OCI-LY7 (cell line): ENCODE data around the gene HSPB2.

Source experiments
- EZH2phosphoT487 ChIP-seq: fragments of 200-600 bp; sonication (generic); IDR thresholded peaks from 2 replicates; pipeline ENCODE4 v1.6.1; 2018; ENCODE audit warnings: low read depth, borderline replicate concordance, mild to moderate bottlenecking, mixed run types, antibody characterized with exemption, low read length, moderate library complexity, mixed read lengths
- TF ChIP-seq, protein P1 (sequence below): fragments of 200-600 bp; sonication (generic); conservative IDR thresholded peaks from 2 replicates; pipeline ENCODE4 v1.5.1; 2014; ENCODE audit warnings: mild to moderate bottlenecking, antibody characterized with exemption, low read length, moderate library complexity, mixed read lengths

DNA sequence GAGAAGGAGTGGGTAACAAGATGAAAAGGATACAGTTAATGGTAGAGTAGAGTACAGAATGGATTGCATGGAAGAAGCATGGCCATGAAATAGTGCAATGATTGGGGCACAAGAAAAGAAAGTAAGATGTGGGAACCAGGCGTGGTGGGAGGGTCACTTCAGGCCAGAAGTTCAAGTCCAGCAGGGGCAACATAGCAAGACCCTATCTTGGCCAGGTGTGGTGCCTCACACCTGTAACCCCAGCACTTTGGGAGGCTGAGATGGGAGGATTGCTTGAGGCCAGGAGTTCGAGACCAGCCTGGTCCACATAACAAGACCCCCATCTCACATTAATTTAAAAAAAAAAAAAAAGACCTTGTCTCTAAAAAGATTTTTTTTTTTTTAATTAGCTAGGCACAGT lies 4.8 kb downstream of the HSPB2 start:
- TF ChIP-seq, protein P1, sequence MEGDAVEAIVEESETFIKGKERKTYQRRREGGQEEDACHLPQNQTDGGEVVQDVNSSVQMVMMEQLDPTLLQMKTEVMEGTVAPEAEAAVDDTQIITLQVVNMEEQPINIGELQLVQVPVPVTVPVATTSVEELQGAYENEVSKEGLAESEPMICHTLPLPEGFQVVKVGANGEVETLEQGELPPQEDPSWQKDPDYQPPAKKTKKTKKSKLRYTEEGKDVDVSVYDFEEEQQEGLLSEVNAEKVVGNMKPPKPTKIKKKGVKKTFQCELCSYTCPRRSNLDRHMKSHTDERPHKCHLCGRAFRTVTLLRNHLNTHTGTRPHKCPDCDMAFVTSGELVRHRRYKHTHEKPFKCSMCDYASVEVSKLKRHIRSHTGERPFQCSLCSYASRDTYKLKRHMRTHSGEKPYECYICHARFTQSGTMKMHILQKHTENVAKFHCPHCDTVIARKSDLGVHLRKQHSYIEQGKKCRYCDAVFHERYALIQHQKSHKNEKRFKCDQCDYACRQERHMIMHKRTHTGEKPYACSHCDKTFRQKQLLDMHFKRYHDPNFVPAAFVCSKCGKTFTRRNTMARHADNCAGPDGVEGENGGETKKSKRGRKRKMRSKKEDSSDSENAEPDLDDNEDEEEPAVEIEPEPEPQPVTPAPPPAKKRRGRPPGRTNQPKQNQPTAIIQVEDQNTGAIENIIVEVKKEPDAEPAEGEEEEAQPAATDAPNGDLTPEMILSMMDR = no peak
- no peak for TF ChIP-seq EZH2phosphoT487
